Stimulated activated CD8-positive, alpha-beta memory T cell treated with anti-CD3 and anti-CD28 coated beads, Interleukin-15, amount 100 ng/mL, for 4 hours (primary cell): ENCODE results near the gene BCAR1.

Experiments used
- DNase-seq, 2 donors: peaks; one replicate each; pipeline ENCODE4 v3.0.0-alpha.2; 2020; ENCODE audit warnings: low read depth in 2 of 2

BCAR1 gene

GRCh38 chr16:75204410-75204758 is 47.0 kb downstream of the BCAR1 start:
- no peak for DNase-seq

GRCh38 chr16:75203667-75204409 is 47.6 kb downstream of the BCAR1 start:
- DNase-seq: no peak

GRCh38 chr16:75203096-75203495 is 48.3 kb downstream of the BCAR1 start:
- no peak for DNase-seq

GRCh38 chr16:75202069-75202590 is 49.3 kb downstream of the BCAR1 start:
- no peak for DNase-seq

GRCh38 chr16:75198135-75198600 is 53.3 kb downstream of the BCAR1 start:
- no peak for DNase-seq

GRCh38 chr16:75197522-75198134 is 53.8 kb downstream of the BCAR1 start:
- no peak for DNase-seq

GRCh38 chr16:75196836-75197235 is 54.6 kb downstream of the BCAR1 start:
- DNase-seq: no peak

- no peak for DNase-seq
These were observed 55.3 kb downstream of the BCAR1 start for GRCh38 chr16:75195811-75196790.

GRCh38 chr16:75193730-75194444 is 57.5 kb downstream of the BCAR1 start:
- DNase-seq: no peak

- no peak for DNase-seq
These were observed 58.2 kb downstream of the BCAR1 start for GRCh38 chr16:75193265-75193650.

GRCh38 chr16:75192606-75193264 is 58.7 kb downstream of the BCAR1 start:
- no peak for DNase-seq

- DNase-seq: no peak
These were observed 61.7 kb downstream of the BCAR1 start for GRCh38 chr16:75189638-75190245.

- no peak for DNase-seq
These were observed 62.5 kb downstream of the BCAR1 start for GRCh38 chr16:75188832-75189477.

GRCh38 chr16:75181630-75182029 is 69.8 kb downstream of the BCAR1 start:
- DNase-seq: no peak

GRCh38 chr16:75179208-75179607 is 72.2 kb downstream of the BCAR1 start:
- DNase-seq: no peak
